ENCODE results near the gene POLDIP2.

GRCh38 chr17:28391401-28391800 is 34.1 kb upstream of the POLDIP2 start:
- no peak for TF ChIP-seq RBM22 (IDR thresholded peaks at IDR 0.05; ENCODE audit: low read depth, low read length, poor library complexity, severe bottlenecking)
- TF ChIP-seq TCF15 (CRISPR knock-in tag; IDR thresholded peaks at IDR 0.05): no peak
- TF ChIP-seq CTCF (IDR thresholded peaks at IDR 0.05 in 2 of 3, conservative IDR thresholded peaks at IDR 0.05 in 1 of 3; ENCODE audit: insufficient read depth in 2 of 3, low read depth in 1 of 3, low read length in 3 of 3): no peak
- no peak for TF ChIP-seq CBX5 (IDR thresholded peaks at IDR 0.05; ENCODE audit: borderline replicate concordance, low read depth)
- no peak for TF ChIP-seq ARNT (IDR thresholded peaks at IDR 0.05)
- TF ChIP-seq CHD1 (IDR thresholded peaks at IDR 0.05; ENCODE audit: low read length): no peak
- no peak for TF ChIP-seq ZBTB17 (CRISPR knock-in tag; IDR thresholded peaks at IDR 0.05)

All from K562 (cell line).